ENCODE measurements around the gene ZBTB3. TPM values are rescaled to one million over a fixed set of nuclear protein-coding genes. Genes with fewer than 3 reads are reported as not detected.
"Not testable (repeated sequence)": the region's sequence is repeated elsewhere in the genome, so short reads cannot be mapped to it uniquely, and the experiment has no call there.

ZBTB3 gene
- total RNA-seq, 1 donor = 13.4 TPM

GRCh38 chr11:62737196-62737595 is 16.8 kb downstream of the ZBTB3 start:
- no peak overlapping the region for H3K4me3 ChIP-seq (ENCODE audit: low read depth, low read length)
- no peak for TF ChIP-seq CTCF (IDR thresholded peaks at IDR 0.05; ENCODE audit: insufficient read depth, low read depth, low read length)
- DNase-seq (ENCODE audit: low read depth) = no peak

- DNase-seq (ENCODE audit: low read depth) = peak; percentile 55
- peak; percentile 22 for TF ChIP-seq CTCF (IDR thresholded peaks at IDR 0.05; ENCODE audit: insufficient read depth, low read depth, low read length)
- no peak overlapping the region for H3K4me3 ChIP-seq (ENCODE audit: low read depth, low read length)
These were observed 21.1 kb downstream of the ZBTB3 start for GRCh38 chr11:62732830-62733229.

- peak overlapping the region; percentile 91 for H3K4me3 ChIP-seq (ENCODE audit: low read depth, low read length)
- DNase-seq (ENCODE audit: low read depth) = not testable (repeated sequence)
These were observed 23.9 kb downstream of the ZBTB3 start for GRCh38 chr11:62730076-62730475.

GRCh38 chr11:62728171-62728988 is 25.6 kb downstream of the ZBTB3 start, which contains the start of gene TTC9C:
Gene TTC9C, plus strand, starts transcription at chr11:62728486. Its CDS starts 363 bp downstream, at chr11:62728849.
- H3K4me3 ChIP-seq (ENCODE audit: low read depth, low read length) = peak within 1 kb of the TSS; percentile 91
- peak; percentile 90 for DNase-seq (ENCODE audit: low read depth)
- no peak for TF ChIP-seq CTCF (IDR thresholded peaks at IDR 0.05; ENCODE audit: insufficient read depth, low read depth, low read length)

GRCh38 chr11:62727872-62728170 is 26.1 kb downstream of the ZBTB3 start:
- DNase-seq (ENCODE audit: low read depth) = peak; percentile 99

GRCh38 chr11:62727165-62727871 is 26.6 kb downstream of the ZBTB3 start, which contains the start of gene HNRNPUL2:
Gene HNRNPUL2, minus strand, starts transcription at chr11:62727457. Its CDS starts 301 bp downstream, at chr11:62727156.
- H3K4me3 ChIP-seq (ENCODE audit: low read depth, low read length) = peak within 1 kb of the TSS; percentile 91
- DNase-seq (ENCODE audit: low read depth) = peak; percentile 99
- no peak for TF ChIP-seq CTCF (IDR thresholded peaks at IDR 0.05; ENCODE audit: insufficient read depth, low read depth, low read length)

More at GRCh38 chr11:62727872-62728170, 26.1 kb downstream of the ZBTB3 start:
- no peak for TF ChIP-seq CTCF (IDR thresholded peaks at IDR 0.05; ENCODE audit: insufficient read depth, low read depth, low read length)
- H3K4me3 ChIP-seq (ENCODE audit: low read depth, low read length) = peak overlapping the region; percentile 91

- TF ChIP-seq CTCF (IDR thresholded peaks at IDR 0.05; ENCODE audit: insufficient read depth, low read depth, low read length) = no peak
- no peak for DNase-seq (ENCODE audit: low read depth)
- peak overlapping the region; percentile 91 for H3K4me3 ChIP-seq (ENCODE audit: low read depth, low read length)
These were observed 27.1 kb downstream of the ZBTB3 start for GRCh38 chr11:62726915-62727164.
